SU-DHL-6 (cell line): Measurements from ENCODE around the gene STPG2.

ENCODE experiments used
- EZH2phosphoT487 ChIP-seq: fragments of 200-600 bp; sonication (generic), shearing (Covaris generic); conservative IDR thresholded peaks from 2 replicates; pipeline ENCODE4 v1.6.1; 2018; ENCODE audit warnings: mild to moderate bottlenecking, antibody characterized with exemption, low read length, moderate library complexity, mixed read lengths
- TF ChIP-seq, protein P1 (sequence below): fragments of 200-600 bp; sonication (generic); IDR thresholded peaks from one replicate; pipeline ENCODE4 v1.5.1; 2017; ENCODE audit warnings: antibody characterized with exemption, mild to moderate bottlenecking, low read length, moderate library complexity; ENCODE audit not compliant: insufficient read depth, poor library complexity, severe bottlenecking

- TF ChIP-seq, protein P1, sequence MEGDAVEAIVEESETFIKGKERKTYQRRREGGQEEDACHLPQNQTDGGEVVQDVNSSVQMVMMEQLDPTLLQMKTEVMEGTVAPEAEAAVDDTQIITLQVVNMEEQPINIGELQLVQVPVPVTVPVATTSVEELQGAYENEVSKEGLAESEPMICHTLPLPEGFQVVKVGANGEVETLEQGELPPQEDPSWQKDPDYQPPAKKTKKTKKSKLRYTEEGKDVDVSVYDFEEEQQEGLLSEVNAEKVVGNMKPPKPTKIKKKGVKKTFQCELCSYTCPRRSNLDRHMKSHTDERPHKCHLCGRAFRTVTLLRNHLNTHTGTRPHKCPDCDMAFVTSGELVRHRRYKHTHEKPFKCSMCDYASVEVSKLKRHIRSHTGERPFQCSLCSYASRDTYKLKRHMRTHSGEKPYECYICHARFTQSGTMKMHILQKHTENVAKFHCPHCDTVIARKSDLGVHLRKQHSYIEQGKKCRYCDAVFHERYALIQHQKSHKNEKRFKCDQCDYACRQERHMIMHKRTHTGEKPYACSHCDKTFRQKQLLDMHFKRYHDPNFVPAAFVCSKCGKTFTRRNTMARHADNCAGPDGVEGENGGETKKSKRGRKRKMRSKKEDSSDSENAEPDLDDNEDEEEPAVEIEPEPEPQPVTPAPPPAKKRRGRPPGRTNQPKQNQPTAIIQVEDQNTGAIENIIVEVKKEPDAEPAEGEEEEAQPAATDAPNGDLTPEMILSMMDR: no peak
- no peak for TF ChIP-seq EZH2phosphoT487
These were observed 452.1 kb downstream of the STPG2 start for GRCh38 chr4:97691111-97691605.
